HepG2 (cell line): ENCODE results near the gene DYNC1I2. TPM values are rescaled to one million over a fixed set of nuclear protein-coding genes. Genes with fewer than 3 reads are reported as not detected.

Experiments
- ATAC-seq: fragments of 200-7000 bp; cut with Tn5 transposase; 3 replicates; pipeline ENCODE4 v1.9.1; 2020; ENCODE audit warnings: mild to moderate bottlenecking, moderate library complexity
- BruUV-seq: library from RNA; stranded (reverse); fragments of 400-500 nt; replicated peaks from 2 replicates; lab custom pipeline; 2021; lab: Mats Ljungman, UMichigan
- CTCF ChIA-PET: fragments of 300-600 bp; formaldehyde crosslinking; extraction: SDS; loops from one replicate; lab custom pipeline; 2021; ENCODE audit warnings: low total read pairs, inconsistent platforms, low intra/inter-chr PET ratio; lab: Yijun Ruan, JAX
- POLR2A ChIA-PET: fragments of 350-600 bp; sonication (Branson Sonifier 250); formaldehyde crosslinking; loops from one replicate; lab custom pipeline; 2020; ENCODE audit warnings: antibody characterized with exemption, inconsistent platforms; lab: Yijun Ruan, JAX
- DNase-seq: peaks from one replicate; pipeline ENCODE4 v3.0.0-alpha.2; 2015; ENCODE audit warnings: low spot score
- FAIRE-seq: peaks from 3 replicates; lab custom pipeline; 2011; peaks lifted over from hg19 to GRCh38; lab: Jason Lieb, UNC
- H2AFZ ChIP-seq: one replicate; pipeline ENCODE4 v1.6.1; 2011; ENCODE audit warnings: low read length, inconsistent platforms
- H3K27ac ChIP-seq: fragments of 300-600 bp; 3 replicates; pipeline ENCODE4 v1.8.0; 2011; ENCODE audit warnings: mixed run types, mild to moderate bottlenecking, mixed read lengths, low read length, inconsistent platforms; ENCODE audit not compliant: insufficient read depth; ENCODE audit errors: extremely low read length
- H3K27me3 ChIP-seq, 2 experiments: fragments of 200-600 bp in 1 of 2; 2 replicates in 1 of 2; 3 replicates in 1 of 2; pipeline versions ENCODE4 v1.6.0 to v1.8.0; 2011; ENCODE audit warnings: low read length in 2 of 2, mild to moderate bottlenecking in 2 of 2, moderate library complexity in 2 of 2, inconsistent platforms in 1 of 2; ENCODE audit not compliant: insufficient read depth in 2 of 2, control insufficient read depth in 1 of 2
- H3K36me3 ChIP-seq, 2 experiments: fragments of 200-600 bp in 1 of 2; replicated peaks in 1 of 2; 2 replicates in 1 of 2; 3 replicates in 1 of 2; pipeline versions ENCODE4 v1.5.1 to v1.8.0; 2011; ENCODE audit warnings: low read length in 2 of 2, inconsistent platforms in 1 of 2; ENCODE audit not compliant: insufficient read depth in 2 of 2, control insufficient read depth in 1 of 2
- H3K4me1 ChIP-seq: 2 replicates; pipeline ENCODE4 v1.5.1; 2012; ENCODE audit warnings: low read length, inconsistent platforms; ENCODE audit not compliant: insufficient read depth
- H3K4me2 ChIP-seq: 2 replicates; pipeline ENCODE4 v1.6.0; 2011; ENCODE audit warnings: low read depth, low read length, inconsistent platforms
- H3K4me3 ChIP-seq, 3 experiments: fragments of 200-600 bp in 1 of 3; sonication (generic), shearing (Covaris generic) in 1 of 3; replicated peaks in 1 of 3; 2 replicates each; pipeline ENCODE4 v1.5.1; 2011 to 2016; ENCODE audit warnings: low read length in 3 of 3, inconsistent platforms in 2 of 3, low read depth in 2 of 3, mild to moderate bottlenecking in 2 of 3, control low read depth in 1 of 3, mixed read lengths in 1 of 3; ENCODE audit not compliant: insufficient read depth in 1 of 3
- H3K79me2 ChIP-seq: one replicate; pipeline ENCODE4 v1.6.1; 2011; ENCODE audit warnings: low read length, inconsistent platforms; ENCODE audit not compliant: insufficient read depth
- H3K9ac ChIP-seq: 2 replicates; pipeline ENCODE4 v1.6.0; 2011; ENCODE audit warnings: mild to moderate bottlenecking, low read depth, low read length, inconsistent platforms; ENCODE audit not compliant: insufficient read depth
- H3K9me3 ChIP-seq: 2 replicates; pipeline ENCODE4 v1.5.1; 2012; ENCODE audit warnings: mild to moderate bottlenecking, low read length
- H4K20me1 ChIP-seq: 2 replicates; pipeline ENCODE4 v1.6.0; 2011; ENCODE audit warnings: inconsistent platforms, mild to moderate bottlenecking, low read length, moderate library complexity; ENCODE audit not compliant: insufficient read depth
- HDAC1 ChIP-seq: sonication (generic); formaldehyde crosslinking; IDR thresholded peaks from 2 replicates; pipeline ENCODE4 v1.5.1; 2020; ENCODE audit warnings: mild to moderate bottlenecking, missing genetic modification reagents
- PBX3 ChIP-seq: sonication (generic); formaldehyde crosslinking; IDR thresholded peaks from 2 replicates; pipeline ENCODE4 v1.8.1; 2023; ENCODE audit warnings: missing genetic modification reagents, inconsistent platforms, borderline replicate concordance
- ZNF280D ChIP-seq: sonication (generic); formaldehyde crosslinking; IDR thresholded peaks from 2 replicates; pipeline ENCODE4 v1.5.1; 2020; ENCODE audit warnings: mild to moderate bottlenecking, missing genetic modification reagents
- ZNF7 ChIP-seq: IDR thresholded peaks from 2 replicates; pipeline ENCODE4 v1.6.1; 2016; ENCODE audit warnings: missing biosample characterization, missing genetic modification reagents
- in situ Hi-C: cut with HindIII; loops from 2 replicates; pipeline ENCODE4 v1.10.0; 2017; ENCODE audit warnings: low pct_unique_long_range_greater_than_20kb; ENCODE audit not compliant: extremely low pct_ligation_motif_present
- intact Hi-C: fragments of 100-400 bp; cut with micrococcal nuclease; formaldehyde crosslinking; loops from one replicate; pipeline ENCODE4 v1.10.0; 2022; ENCODE audit not compliant: unreplicated experiment
- polyA plus RNA-seq, 8 experiments: library from polyadenylated mRNA; depleted of rRNA in 3 of 8; stranded (reverse) in 7 of 8; unstranded in 1 of 8; fragments of >200 nt; fragmentation: Illumina TruSeq in 4 of 8; extraction: Trizol in 4 of 8; gene quantifications; 2 replicates each; pipeline versions ENCODE4 v1.2.1 to v1.2.3, GENCODE V29; 2011 to 2016; ENCODE audit warnings: low read depth in 4 of 8, missing spikeins in 1 of 8, mixed read lengths in 1 of 8; ENCODE audit not compliant: insufficient read depth in 1 of 8
- total RNA-seq, 5 experiments: library from RNA; depleted of rRNA; stranded (reverse); fragments of >200 nt; fragmentation: Illumina TruSeq; extraction: Trizol; gene quantifications; 2 replicates each; pipeline ENCODE4 v1.2.3, GENCODE V29; 2016; ENCODE audit warnings: low read depth in 1 of 5

DYNC1I2 gene
- total and polyA plus RNA-seq, 2 of the 13 experiments (the other 11 are each of a cell fraction or from before 2014, with no cell fraction given), result 84.0 to 99.8 TPM

DNA sequence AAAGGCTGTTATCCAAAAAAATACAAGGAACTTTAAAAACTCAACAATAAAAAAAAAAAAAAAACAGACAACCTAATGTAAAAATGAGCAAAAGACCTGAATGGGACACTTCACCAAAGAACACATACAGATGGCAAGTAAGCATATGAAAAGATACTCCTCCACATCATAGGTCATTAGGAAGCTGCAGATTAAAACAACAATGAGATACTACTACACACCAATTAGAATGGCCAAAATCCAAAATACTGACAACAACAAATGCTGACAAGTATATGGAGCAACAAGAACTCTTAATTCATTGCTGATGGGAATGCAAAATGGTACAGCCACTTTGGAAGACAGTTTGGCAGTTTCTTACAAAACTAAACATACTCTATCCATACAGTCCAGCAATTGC lies 84.2 kb downstream of the DYNC1I2 start:
- BruUV-seq, result TSS peak; percentile 22
- FAIRE-seq, result no peak
- TF ChIP-seq HDAC1 (CRISPR knock-in tag) (0 out of 2 replicates have a peak, but pooled peaks have one; percentile 12), ZNF280D (CRISPR knock-in tag) (0 out of 2 replicates have a peak, but pooled peaks have one; percentile 9), PBX3 (no peak), ZNF7 (CRISPR knock-in tag) (peak; percentile 93)
- intact Hi-C loops, result no loop called here
- no peak overlapping the region for H2AFZ ChIP-seq
- H3K9me3 ChIP-seq, result peaks cover 7% of the 10 kb centered on the region; the same call in 1 of the 2 replicates
- H3K4me1 ChIP-seq, result peaks cover 27% of the 10 kb centered on the region
- CTCF ChIA-PET, result no interaction called here
- H3K27me3 ChIP-seq, result no peaks in the 10 kb centered on the region
- no peak for DNase-seq
- POLR2A ChIA-PET, result interaction anchor here (1.7 kb wide), 1 partner anchor 36 kb away, joined by 5 read pairs; no protein-coding TSS in a partner anchor
- no peak overlapping the region for H3K9ac ChIP-seq
- H3K79me2 ChIP-seq, result no peaks in the 10 kb centered on the region
- no peaks in the 10 kb centered on the region for H4K20me1 ChIP-seq
- H3K4me3 ChIP-seq, result no peak overlapping the region
- ATAC-seq, result no peak
- H3K36me3 ChIP-seq, result no peaks in the 10 kb centered on the region
- in situ Hi-C loops, result no loop called here
- peak overlapping the region; percentile 43 for H3K27ac ChIP-seq
- H3K4me2 ChIP-seq, result no peak overlapping the region
